Germinal center (tissue), 1 donor: ENCODE results near the gene BBIP1.

Experiments used
- DNase-seq: peaks from one replicate; pipeline ENCODE4 v3.0.0; 2012; ENCODE audit warnings: mixed read lengths, low spot score

BBIP1 gene

DNA sequence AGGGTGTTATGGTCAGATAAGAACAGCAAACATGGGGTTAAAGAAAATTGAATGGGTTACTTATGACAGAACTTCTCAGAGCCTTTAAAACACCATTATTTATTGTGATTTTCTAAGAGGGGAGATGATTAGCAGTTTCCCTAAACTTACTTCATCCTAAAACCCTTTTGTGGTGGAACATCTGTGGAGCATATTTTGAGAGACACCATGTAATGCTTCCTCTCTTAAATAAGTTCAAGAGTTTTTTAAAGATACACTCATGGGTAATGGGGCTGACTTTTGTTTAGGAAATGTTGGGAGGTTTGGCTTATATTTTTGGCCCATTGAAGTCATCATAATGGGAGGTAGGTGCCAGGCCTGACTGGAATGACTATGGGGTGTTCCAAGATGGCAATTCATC, 55.6 kb downstream of the BBIP1 start:
- no peak for DNase-seq

DNA sequence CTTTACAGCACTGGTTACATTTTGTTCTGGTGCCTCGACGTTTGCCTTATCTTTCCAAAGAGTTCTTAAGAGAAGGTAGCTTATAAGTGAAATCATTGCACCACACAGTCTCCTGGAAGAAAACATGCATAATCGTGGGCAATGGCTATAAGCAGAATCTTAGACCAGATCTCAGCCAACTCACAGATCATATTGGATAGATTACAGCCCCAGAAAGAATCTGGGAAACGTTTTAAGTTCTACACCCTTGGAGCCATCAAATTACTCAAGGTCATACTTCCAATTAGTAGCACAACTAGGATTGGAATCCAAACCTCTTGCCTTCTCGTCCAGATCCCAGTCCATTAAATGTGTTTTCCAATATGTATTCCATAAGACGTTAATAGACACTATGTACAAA, 56.0 kb downstream of the BBIP1 start:
- no peak for DNase-seq

DNA sequence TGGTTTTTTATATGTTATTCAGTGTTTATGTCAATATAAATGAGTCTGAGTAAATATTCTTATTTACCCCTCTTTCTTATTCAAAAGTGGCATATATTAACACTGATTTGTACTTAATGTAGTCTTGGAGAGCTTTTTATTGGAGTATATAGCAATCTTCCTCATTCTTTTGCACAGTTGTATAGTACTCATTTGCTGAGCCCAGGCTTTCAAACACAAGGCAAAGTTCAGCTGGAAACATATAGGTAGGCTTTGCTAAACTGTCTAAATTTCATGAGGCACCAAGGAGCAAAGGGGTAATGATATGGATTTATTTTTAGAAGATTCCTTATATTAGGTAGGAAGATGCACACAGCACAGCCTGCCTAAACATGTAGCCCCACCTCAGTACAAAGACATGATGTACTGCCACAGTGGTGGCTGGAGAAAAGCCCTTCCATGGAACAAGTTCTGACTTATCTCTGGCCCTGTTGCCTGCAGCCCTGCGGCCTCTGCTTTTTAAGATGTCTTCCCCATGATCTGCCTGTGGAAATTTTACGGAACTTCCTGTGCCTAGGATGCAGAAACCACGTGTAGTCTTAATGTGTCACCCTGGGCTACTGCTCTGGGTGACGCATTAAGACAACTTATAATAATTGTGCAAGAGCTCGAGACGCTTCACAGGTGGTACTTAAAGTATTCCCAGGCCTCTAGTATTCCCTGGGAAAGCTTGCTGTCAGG, 56.9 kb downstream of the BBIP1 start:
- DNase-seq, result no peak

DNA sequence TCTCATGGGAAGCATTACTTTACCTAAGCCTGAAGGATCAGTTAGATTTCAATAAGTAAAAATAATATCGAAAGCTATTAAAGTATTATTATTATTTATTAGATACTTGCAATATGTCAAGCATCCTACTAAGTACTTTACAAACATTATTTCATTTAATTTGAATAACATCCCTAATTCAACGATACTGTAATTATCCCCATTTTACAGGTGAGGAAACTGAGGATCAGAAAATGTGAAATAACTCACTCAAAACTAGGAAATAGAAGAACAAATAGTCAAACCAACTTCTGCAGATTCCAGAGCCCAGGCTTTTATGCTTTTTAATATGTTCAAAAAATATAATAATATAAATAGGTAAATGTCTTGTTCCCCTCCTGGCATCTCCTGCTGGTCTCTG, 57.5 kb downstream of the BBIP1 start:
- DNase-seq, result no peak

DNA sequence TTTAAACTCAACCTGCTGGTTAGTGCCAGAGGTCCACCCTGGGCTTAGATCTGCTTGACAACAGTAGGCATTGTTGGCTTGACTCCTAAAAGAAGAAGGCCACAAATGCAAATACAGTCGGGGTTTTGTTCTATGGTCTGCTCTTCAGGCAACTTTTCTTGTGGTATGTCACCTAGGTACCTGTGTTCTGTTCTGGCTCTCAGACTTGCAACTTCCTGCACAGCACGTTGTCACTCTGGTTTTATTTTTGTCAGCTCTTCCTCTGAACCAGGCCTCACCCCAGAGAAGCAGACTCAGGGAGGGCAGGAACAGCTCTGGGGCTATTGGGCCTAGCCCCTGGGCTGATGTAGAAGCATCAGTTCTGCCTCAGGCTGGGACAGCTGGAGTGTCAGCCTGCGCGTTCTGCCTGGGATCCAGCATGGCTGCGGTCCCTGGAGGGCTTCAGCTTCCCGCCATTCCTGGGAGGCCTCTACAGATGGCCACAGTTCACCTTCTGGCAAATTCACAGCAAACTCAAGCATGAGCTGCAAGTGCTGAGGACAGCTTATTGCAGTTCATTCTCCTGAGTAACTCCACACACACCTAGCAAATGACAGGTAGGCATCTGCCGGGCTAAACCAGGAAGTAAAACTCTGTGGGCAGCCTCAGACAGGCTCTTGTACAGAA, 58.3 kb downstream of the BBIP1 start:
- DNase-seq, result no peak

DNA sequence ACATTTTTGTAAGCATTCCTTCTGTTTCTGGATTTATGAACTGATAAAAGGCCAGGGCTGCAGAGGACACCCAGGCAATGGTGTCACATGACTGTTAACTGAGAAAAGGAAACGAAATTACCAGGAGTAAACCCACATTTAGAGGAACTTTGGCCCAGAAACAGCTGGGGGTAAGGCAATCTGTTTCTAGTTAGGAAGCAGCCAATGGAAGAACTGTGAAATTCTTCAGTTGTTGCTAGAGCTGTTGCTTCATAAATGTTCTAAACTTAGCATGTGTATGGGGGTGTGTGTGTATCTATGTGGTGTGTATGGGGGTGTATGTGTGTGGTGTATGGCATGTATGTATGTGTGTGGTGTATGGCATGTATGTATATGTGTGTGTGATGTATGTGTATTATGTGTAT, 59.0 kb downstream of the BBIP1 start:
- no peak for DNase-seq

DNA sequence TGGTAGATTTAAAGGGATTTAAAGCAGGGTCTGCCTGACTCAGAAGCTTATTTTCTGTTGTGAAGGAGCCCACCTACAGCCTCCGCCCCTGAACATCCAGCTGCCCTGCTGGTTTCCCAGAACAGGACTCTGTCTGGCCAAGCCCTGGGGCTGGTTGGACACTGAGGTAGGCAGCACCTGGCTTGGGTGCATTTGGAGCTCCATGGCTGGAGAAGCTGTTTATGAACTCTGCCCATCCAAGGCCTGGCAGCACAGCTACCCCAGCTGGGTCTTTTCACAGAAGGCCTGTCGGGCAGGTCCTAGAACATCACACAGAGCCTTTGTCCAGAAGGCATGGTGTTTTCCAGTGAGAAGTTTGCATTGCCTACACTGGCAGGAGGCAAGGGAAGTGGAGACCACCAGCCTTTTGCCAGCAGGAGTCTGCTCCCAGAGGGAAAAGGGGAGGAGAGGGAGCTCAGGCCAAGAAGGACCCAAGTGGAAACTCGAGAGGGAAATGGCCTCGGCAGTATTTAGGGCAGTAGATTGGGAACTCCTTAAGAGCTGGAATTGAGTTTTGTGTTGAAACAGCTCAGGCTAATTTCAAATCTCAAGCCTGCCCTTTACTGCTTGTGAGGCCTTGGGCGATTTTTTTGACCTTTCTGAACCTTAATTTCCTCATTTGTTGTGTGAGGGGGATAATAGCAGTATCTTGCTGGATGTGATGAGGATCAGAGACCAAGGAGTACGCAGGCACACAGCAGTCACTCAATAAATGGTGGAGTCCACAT, 59.6 kb downstream of the BBIP1 start:
- no peak for DNase-seq

DNA sequence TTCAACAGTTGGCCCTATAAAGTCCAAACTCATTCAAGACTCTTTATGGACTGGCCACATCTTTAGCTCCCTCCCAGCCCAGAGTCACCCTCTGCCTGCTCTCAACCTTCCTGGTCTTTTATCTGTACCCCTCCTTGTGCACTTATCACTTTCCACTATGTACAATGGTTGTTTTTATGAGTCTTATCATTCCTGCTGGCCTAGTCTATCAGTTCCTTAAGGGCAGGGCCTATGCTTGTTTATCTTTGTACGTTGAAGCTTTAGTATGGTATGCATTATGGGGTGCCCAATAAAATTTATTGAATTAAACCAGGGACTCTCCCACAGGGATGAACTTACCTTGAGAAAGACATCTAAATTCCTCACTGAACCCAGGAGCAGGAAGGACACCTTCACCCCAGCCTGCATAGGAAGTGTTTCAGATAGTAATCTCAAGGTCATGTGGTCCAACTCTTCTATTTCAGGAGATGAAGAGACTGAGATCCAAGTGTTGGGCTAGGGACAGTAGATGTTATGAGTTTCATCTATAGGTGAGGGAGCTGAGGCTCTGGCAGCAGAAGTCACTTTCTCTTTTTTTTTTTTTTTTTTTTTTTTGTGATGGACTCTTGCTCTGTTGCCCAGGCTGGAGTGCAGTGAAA, 60.6 kb downstream of the BBIP1 start:
- DNase-seq, result no peak

DNA sequence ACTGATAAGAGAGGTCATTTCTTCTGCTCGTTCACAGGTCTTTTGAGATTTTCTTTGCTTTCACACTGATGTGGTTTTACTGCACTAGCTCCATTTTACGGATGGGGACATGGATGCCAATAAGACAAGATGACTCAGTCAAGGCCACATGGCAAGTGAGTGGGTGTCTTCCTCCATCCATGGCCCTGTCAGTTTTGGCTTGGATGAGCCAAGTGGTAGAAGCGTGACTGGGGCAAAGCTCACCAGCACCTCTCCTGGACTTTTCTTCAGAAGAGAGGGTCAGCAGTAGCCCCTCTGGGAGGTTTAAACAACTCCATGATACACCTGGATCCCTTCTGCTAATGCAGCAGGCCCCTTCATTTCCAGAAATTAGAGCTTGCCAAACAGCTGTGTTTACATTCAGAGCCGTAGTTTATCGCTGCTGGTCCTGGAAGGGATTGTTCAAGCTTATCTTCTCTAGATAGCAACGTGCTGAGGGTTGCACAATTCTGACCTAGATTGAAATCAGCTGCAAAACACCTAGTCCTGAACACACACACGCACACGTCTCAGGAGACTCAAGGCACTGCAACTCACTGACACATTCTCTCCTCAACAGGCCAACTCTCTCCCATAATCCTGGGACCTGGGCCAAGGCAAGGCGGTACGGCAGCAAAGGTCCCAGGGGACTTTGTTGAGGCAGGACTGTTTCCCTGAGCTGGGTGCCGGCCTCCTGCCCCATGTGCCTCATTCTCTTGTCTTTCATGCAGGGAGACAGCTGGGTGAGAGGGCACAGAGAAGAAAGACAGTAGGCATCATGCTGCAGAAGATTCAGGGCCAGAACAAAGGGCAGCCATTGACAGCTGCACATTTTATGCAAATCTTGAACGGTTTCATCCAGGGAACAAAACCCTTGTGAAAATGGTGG, 61.5 kb downstream of the BBIP1 start:
- no peak for DNase-seq

DNA sequence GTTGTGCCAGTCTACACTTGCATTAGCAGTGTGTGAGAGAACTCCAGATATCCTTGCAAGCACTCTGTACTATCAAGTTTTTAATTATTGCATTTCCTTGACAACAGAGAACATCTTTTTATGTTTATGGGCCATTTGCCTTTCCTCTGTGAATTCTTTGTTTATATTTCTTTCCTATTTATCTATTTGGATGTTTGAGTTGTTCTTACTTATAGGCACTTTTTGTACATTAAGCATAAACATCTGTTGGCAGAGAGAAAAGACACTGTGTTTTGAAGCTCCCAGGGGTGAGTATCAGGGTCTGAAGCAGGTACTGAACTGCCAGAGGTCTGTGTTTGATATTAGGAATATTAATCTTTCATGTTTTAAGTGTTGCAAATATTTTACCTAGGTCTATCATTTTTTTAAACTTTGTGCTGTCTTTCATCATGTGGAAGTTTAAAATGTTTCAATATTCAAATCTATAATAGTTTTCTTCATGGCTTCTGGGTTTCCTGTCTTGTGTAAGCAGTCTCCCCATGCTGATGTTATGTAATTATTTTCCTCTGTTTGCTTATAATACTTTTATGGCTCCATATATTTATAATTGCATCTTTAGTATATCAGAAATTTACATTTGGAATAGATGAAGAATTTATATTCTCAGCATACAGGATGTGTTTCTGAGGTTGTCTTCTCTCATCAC, 64.9 kb downstream of the BBIP1 start:
- DNase-seq, result no peak

DNA sequence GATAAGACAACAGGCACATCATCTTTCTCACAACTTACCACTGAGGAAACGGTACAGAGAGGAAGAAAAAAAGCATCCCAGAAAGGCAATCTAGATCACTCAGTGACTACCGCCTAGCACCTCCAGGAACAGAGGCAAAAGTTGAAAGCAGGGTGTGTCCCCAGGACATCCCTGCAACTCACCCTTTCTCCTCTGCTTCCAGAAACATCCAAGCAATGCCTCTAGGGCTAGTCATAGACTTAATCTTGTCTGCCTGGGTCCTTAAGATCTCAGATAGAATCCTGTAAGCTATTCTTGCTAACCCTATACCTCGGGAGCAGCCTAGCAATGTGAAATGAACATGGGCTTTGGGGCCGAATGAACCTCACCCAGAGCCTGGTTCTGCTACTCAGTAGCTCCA, 66.0 kb downstream of the BBIP1 start:
- no peak for DNase-seq

DNA sequence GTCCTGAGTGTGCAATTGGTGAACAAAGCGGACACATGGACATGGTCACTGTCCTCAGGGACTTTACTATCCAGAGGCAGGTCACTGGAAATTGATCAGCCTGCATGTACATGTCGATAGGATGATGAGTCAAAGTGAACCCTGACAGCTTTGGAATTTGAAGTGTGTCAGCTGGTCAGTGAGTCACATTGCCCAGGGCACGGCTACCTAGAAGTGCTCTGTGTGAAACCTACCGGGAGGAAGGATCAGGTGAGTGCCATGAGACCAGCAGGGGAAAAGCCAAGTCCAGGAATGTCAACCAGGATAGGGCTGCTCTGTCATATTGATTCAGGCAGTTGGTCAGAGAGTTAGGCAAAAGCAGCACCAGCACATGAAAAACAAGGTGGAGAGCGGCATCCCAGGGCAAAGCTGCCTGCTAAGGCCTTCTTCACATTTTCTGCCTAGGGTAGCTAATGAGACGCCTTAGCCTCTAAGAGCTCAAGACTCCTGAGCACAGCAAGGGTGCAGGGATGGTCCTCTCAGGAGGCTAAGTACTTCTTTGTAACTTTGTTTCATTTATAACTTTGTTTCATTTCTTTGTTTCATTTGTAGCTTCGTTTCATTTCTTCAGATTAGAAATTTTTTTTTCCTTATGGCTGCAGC, 66.6 kb downstream of the BBIP1 start:
- DNase-seq, result no peak

DNA sequence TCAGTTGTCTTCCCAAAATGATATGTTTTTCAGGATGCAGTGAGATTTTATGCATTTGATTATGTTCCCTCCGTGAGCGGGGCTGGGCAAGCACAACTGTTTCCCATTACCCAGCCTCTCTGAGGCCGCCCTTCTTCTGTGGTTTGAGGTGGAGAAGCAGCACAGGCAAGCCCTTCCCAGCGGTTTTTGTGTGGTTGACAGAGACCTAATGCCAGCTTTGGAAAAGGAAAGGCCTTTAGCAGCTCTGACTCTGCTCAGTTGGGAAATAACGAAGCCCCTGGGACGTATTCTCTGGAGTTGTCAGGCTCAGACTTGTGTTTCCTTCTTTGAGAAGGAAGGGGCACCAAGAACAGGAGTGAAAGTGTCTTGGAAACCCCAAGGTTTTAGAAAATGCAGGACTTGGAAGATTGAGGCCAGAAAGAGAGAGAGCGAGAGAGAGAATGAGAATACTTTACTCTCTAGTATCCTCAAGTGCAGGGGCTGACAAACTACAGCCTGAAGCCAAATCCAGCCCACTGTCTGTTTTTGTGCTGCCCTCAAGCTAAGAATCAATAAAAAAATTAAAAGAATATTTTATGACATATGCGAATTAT, 67.9 kb downstream of the BBIP1 start:
- no peak for DNase-seq

DNA sequence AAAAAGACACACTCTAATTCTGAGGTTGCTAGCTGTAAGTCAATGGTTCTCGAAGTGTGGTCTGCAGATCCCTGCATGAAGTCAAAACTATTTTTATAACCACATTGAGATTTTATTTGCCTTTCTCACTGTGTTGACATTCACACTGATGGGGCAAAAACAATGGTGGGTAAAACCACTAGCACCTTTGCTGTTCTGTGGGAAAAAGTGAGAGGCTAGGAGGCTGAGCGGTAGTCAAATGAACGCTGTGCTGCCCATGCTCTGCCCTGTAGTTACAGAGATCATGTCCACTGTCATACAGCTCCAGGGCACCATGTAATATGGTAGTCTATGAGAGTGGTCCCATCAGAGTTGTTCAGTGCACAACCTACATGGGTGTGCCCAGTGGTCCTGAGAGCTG, 68.9 kb downstream of the BBIP1 start:
- no peak for DNase-seq
